ENCODE data around the gene ANAPC16. TPM values are rescaled to one million over a fixed set of nuclear protein-coding genes. Genes with fewer than 3 reads are reported as not detected.

The ANAPC16 gene
- total RNA-seq, 1 experiment from 2014 or later = 71.1 TPM

GRCh38 chr10:72274213-72274729, 58.5 kb downstream of the ANAPC16 start:
- ChIA-PET POLR2A (interaction anchor here (0.7 to 13.5 kb wide), 27 partner anchors 9 to 358 kb away, joined by 3 to 371 read pairs (median 8); partner anchors contain the start of genes ANAPC16 and ASCC1), CTCF (interaction anchor here (1.0 to 3.1 kb wide), 6 partner anchors 11 to 226 kb away, joined by 3 to 12 read pairs (median 5); no protein-coding TSS in a partner anchor), RAD21 (ENCODE audit: low non-redundant PET in 1 of 2, low total read pairs in 2 of 2, uncharacterized antibody in 2 of 2, unreplicated experiment in 2 of 2) (interaction anchor here in 1 of 2 experiments (0.7 to 1.4 kb wide), 2 partner anchors 36 to 57 kb away, joined by 3 read pairs; no protein-coding TSS in a partner anchor)
- peak overlapping the region; percentile 93 to 94 for H3K4me3 ChIP-seq (replicated peaks in 1 of 2; ENCODE audit: low read depth in 1 of 2, low read length in 2 of 2)
- peak overlapping the region; percentile 79 for H3K9ac ChIP-seq (ENCODE audit: low read length)
- H3K27ac ChIP-seq (ENCODE audit: low read depth, low read length) = peak overlapping the region; percentile 90
- peaks cover 42 to 73% of the 10 kb centered on the region in 2 experiments for H3K4me1 ChIP-seq (ENCODE audit: control insufficient read depth in 1 of 2, insufficient read depth in 2 of 2, low read length in 2 of 2)
- no peaks in the 10 kb centered on the region for H3K9me2 ChIP-seq (ENCODE audit: insufficient read depth)
- DNase-seq (ENCODE audit: low read depth, low spot score) (no peak), ATAC-seq (no peak)
- H3K36me3 ChIP-seq (ENCODE audit: control insufficient read depth in 1 of 2, insufficient read depth in 2 of 2, low read length in 2 of 2) = peaks cover 8 to 13% of the 10 kb centered on the region in 2 experiments; a peak in 2 of 4 replicates
- no peak overlapping the region for H2AFZ ChIP-seq (ENCODE audit: low read depth, low read length, poor library complexity, severe bottlenecking)
- intact Hi-C loops (cut with micrococcal nuclease) = no loop called here
- TF ChIP-seq RAD21 (IDR thresholded peaks at IDR 0.05; ENCODE audit: low read depth) = no peak
- TF ChIP-seq EGR1 (IDR thresholded peaks at IDR 0.05; ENCODE audit: low read depth) = no peak
- TF ChIP-seq EZH2phosphoT487 (IDR thresholded peaks at IDR 0.05; ENCODE audit: borderline replicate concordance) = no peak
- no peak for TF ChIP-seq ZNF274 (IDR thresholded peaks at IDR 0.05; ENCODE audit: low read depth, low read length)
- no peak for TF ChIP-seq EZH2 (IDR thresholded peaks at IDR 0.05)
- TF ChIP-seq SRF (IDR thresholded peaks at IDR 0.05; ENCODE audit: low read depth) = no peak
- H3K4me2 ChIP-seq (ENCODE audit: low read length) = peak overlapping the region; percentile 90
- TSS peak; percentile 83 for BruUV-seq (replicated peaks)
- peaks cover 19% of the 10 kb centered on the region for H3K79me2 ChIP-seq (ENCODE audit: insufficient read depth, low read length)
- H3K27me3 ChIP-seq (ENCODE audit: insufficient read depth, low read length) = no peaks in the 10 kb centered on the region
- H4K20me1 ChIP-seq (ENCODE audit: insufficient read depth) = no peaks in the 10 kb centered on the region
- no peaks in the 10 kb centered on the region for H3K9me3 ChIP-seq (ENCODE audit: control insufficient read depth in 1 of 2, insufficient read depth in 1 of 2, low read depth in 1 of 2, low read length in 2 of 2)

- Histone ChIP-seq H3K9me2 (ENCODE audit: insufficient read depth) (no peaks in the 10 kb centered on the region), H3K4me2 (ENCODE audit: low read length) (peak overlapping the region; percentile 90), H3K79me2 (ENCODE audit: insufficient read depth, low read length) (peaks cover 19% of the 10 kb centered on the region), H2AFZ (ENCODE audit: low read depth, low read length, poor library complexity, severe bottlenecking) (no peak overlapping the region), H3K36me3 (ENCODE audit: control insufficient read depth in 1 of 2, insufficient read depth in 2 of 2, low read length in 2 of 2) (peaks cover 8 to 13% of the 10 kb centered on the region in 2 experiments; a peak in 2 of 4 replicates), H3K4me1 (ENCODE audit: control insufficient read depth in 1 of 2, insufficient read depth in 2 of 2, low read length in 2 of 2) (peaks cover 42 to 73% of the 10 kb centered on the region in 2 experiments), H3K9ac (ENCODE audit: low read length) (peak overlapping the region; percentile 79), H3K27ac (ENCODE audit: low read depth, low read length) (peak overlapping the region; percentile 90), H4K20me1 (ENCODE audit: insufficient read depth) (no peaks in the 10 kb centered on the region), H3K9me3 (ENCODE audit: control insufficient read depth in 1 of 2, insufficient read depth in 1 of 2, low read depth in 1 of 2, low read length in 2 of 2) (no peaks in the 10 kb centered on the region), H3K4me3 (replicated peaks in 1 of 2; ENCODE audit: low read depth in 1 of 2, low read length in 2 of 2) (peak overlapping the region; percentile 93 to 94), H3K27me3 (ENCODE audit: insufficient read depth, low read length) (no peaks in the 10 kb centered on the region)
- ChIA-PET POLR2A (interaction anchor here (0.7 to 13.5 kb wide), 24 partner anchors 9 to 972 kb away, joined by 3 to 371 read pairs (median 6); partner anchors contain the start of genes ANAPC16 and ASCC1), RAD21 (ENCODE audit: low non-redundant PET in 1 of 2, low total read pairs in 2 of 2, uncharacterized antibody in 2 of 2, unreplicated experiment in 2 of 2) (interaction anchor here in 1 of 2 experiments (0.7 to 1.0 kb wide), 2 partner anchors 37 to 149 kb away, joined by 3 read pairs; no protein-coding TSS in a partner anchor), CTCF (interaction anchor here (0.7 to 3.6 kb wide), 8 partner anchors 16 to 149 kb away, joined by 3 to 17 read pairs (median 4); no protein-coding TSS in a partner anchor)
- BruUV-seq (replicated peaks) = no TSS peak
- intact Hi-C loops (cut with micrococcal nuclease) = no loop called here
- DNase-seq (ENCODE audit: low read depth, low spot score) = no peak
- peak; percentile 13; the same call in 1 of the 2 replicates for ATAC-seq
- peak; percentile 11 for TF ChIP-seq ZBTB33 (IDR thresholded peaks at IDR 0.05; ENCODE audit: extremely low read depth, insufficient replicate concordance, low read length)
- TF ChIP-seq, protein P1, sequence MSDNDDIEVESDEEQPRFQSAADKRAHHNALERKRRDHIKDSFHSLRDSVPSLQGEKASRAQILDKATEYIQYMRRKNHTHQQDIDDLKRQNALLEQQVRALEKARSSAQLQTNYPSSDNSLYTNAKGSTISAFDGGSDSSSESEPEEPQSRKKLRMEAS (IDR thresholded peaks at IDR 0.05) = no peak
- peak; percentile 68 for TF ChIP-seq POLR2AphosphoS5 (IDR thresholded peaks at IDR 0.05; ENCODE audit: low read depth, low read length)
- peak in 2 of 3 experiments; percentile 68 to 74; a peak in 4 of 6 replicates for TF ChIP-seq CTCF (IDR thresholded peaks at IDR 0.05 in 2 of 3, conservative IDR thresholded peaks at IDR 0.05 in 1 of 3; ENCODE audit: borderline replicate concordance in 1 of 3, insufficient read depth in 1 of 3, low read depth in 2 of 3, low read length in 2 of 3)
- TF ChIP-seq YY1 (IDR thresholded peaks at IDR 0.05; ENCODE audit: extremely low read depth, insufficient replicate concordance, low read depth, low read length) = peak; percentile 42
These were observed 59.0 kb downstream of the ANAPC16 start for GRCh38 chr10:72274730-72275350.
